CD14-positive monocyte (primary cell): Measurements from ENCODE around the gene RNASE13. TPM values are rescaled to one million over a fixed set of nuclear protein-coding genes. Genes with fewer than 3 reads are reported as not detected.

Experiments used
- DNase-seq, 3 donors: peaks; one replicate each; pipeline ENCODE4 v3.0.0-alpha.2; 2011 to 2022
- H2AFZ ChIP-seq: 2 replicates; pipeline ENCODE4 v1.6.0; 2012; ENCODE audit warnings: mild to moderate bottlenecking, low read depth, low read length, inconsistent platforms; ENCODE audit not compliant: insufficient read depth, poor library complexity, severe bottlenecking
- H3K27ac ChIP-seq, 2 donors: 1 replicate in 1 of 2; 2 replicates in 1 of 2; pipeline ENCODE4 v1.5.1; 2012 to 2013; ENCODE audit warnings: low read length in 2 of 2, control low read depth in 1 of 2, inconsistent platforms in 1 of 2, low read depth in 1 of 2, mild to moderate bottlenecking in 1 of 2
- H3K27me3 ChIP-seq, 2 donors: one replicate each; pipeline versions ENCODE4 v1.6.0 to v1.6.1; 2011 to 2013; ENCODE audit warnings: low read length in 2 of 2; ENCODE audit not compliant: control insufficient read depth in 2 of 2, insufficient read depth in 2 of 2
- H3K36me3 ChIP-seq, 2 donors: replicated peaks in 1 of 2; 1 replicate in 1 of 2; 2 replicates in 1 of 2; pipeline versions ENCODE4 v1.5.1 to v1.6.1; 2012 to 2013; ENCODE audit warnings: low read length in 2 of 2, control low read depth in 1 of 2, inconsistent platforms in 1 of 2, mild to moderate bottlenecking in 1 of 2; ENCODE audit not compliant: insufficient read depth in 2 of 2, control insufficient read depth in 1 of 2
- H3K4me1 ChIP-seq, 2 donors: 1 replicate in 1 of 2; 2 replicates in 1 of 2; pipeline versions ENCODE4 v1.5.1 to v1.6.1; 2012 to 2013; ENCODE audit warnings: low read length in 2 of 2, control low read depth in 1 of 2, inconsistent platforms in 1 of 2, mild to moderate bottlenecking in 1 of 2, moderate library complexity in 1 of 2; ENCODE audit not compliant: insufficient read depth in 2 of 2, control insufficient read depth in 1 of 2
- H3K4me2 ChIP-seq: replicated peaks from 2 replicates; pipeline ENCODE3; 2012; ENCODE audit warnings: low read length, moderate library complexity, mild to moderate bottlenecking; ENCODE audit not compliant: poor library complexity, severe bottlenecking; ENCODE audit errors: extremely low read depth
- H3K4me3 ChIP-seq, 3 experiments: fragments of 200-600 bp in 1 of 3; sonication (generic) in 1 of 3; replicated peaks in 1 of 3; 1 replicate in 2 of 3; 2 replicates in 1 of 3; pipeline ENCODE4 v1.5.1; 2011 to 2013; ENCODE audit warnings: low read length in 3 of 3, mild to moderate bottlenecking in 3 of 3, control low read depth in 2 of 3, low read depth in 2 of 3, inconsistent platforms in 1 of 3, moderate library complexity in 1 of 3
- H3K79me2 ChIP-seq: 2 replicates; pipeline ENCODE4 v1.6.0; 2012; ENCODE audit warnings: mild to moderate bottlenecking, control low read depth, inconsistent platforms, low read length, moderate library complexity; ENCODE audit not compliant: insufficient read depth
- H3K9ac ChIP-seq: 2 replicates; pipeline ENCODE4 v1.6.0; 2017; ENCODE audit warnings: low read length, mild to moderate bottlenecking; ENCODE audit not compliant: insufficient read depth, poor library complexity, severe bottlenecking
- H3K9me3 ChIP-seq, 2 donors: replicated peaks in 1 of 2; 1 replicate in 1 of 2; 2 replicates in 1 of 2; pipeline versions ENCODE4 v1.5.1 to v1.6.1; 2012 to 2013; ENCODE audit warnings: low read length in 2 of 2, control low read depth in 1 of 2; ENCODE audit not compliant: control insufficient read depth in 1 of 2, insufficient read depth in 1 of 2
- H4K20me1 ChIP-seq: 2 replicates; pipeline ENCODE4 v1.6.0; 2012; ENCODE audit warnings: mild to moderate bottlenecking, low read length, control low read depth, moderate library complexity; ENCODE audit not compliant: insufficient read depth
- H3K27ac Mint-ChIP-seq, 7 donors: one replicate each; pipeline ENCODE4 v1.8.0; 2020; ENCODE audit warnings: mild to moderate bottlenecking in 7 of 7, mixed read lengths in 7 of 7, moderate library complexity in 6 of 7, inconsistent platforms in 2 of 7
- H3K27me3 Mint-ChIP-seq, 3 donors: one replicate each; pipeline ENCODE4 v1.8.0; 2021 to 2022; ENCODE audit warnings: low read depth in 3 of 3, mild to moderate bottlenecking in 3 of 3, mixed read lengths in 3 of 3, moderate library complexity in 3 of 3, inconsistent platforms in 1 of 3
- H3K36me3 Mint-ChIP-seq, 2 donors: one replicate each; pipeline ENCODE4 v1.8.0; 2020; ENCODE audit warnings: mixed read lengths in 2 of 2, inconsistent platforms in 1 of 2, mild to moderate bottlenecking in 1 of 2
- H3K4me1 Mint-ChIP-seq: one replicate; pipeline ENCODE4 v1.8.0; 2020; ENCODE audit warnings: mild to moderate bottlenecking, mixed read lengths
- H3K4me3 Mint-ChIP-seq, 2 donors: one replicate each; pipeline ENCODE4 v1.8.0; 2020; ENCODE audit warnings: mild to moderate bottlenecking in 2 of 2, mixed read lengths in 2 of 2, moderate library complexity in 1 of 2
- H3K9me3 Mint-ChIP-seq, 7 donors: one replicate each; pipeline ENCODE4 v1.8.0; 2020 to 2022; ENCODE audit warnings: mixed read lengths in 7 of 7, mild to moderate bottlenecking in 6 of 7, moderate library complexity in 6 of 7, inconsistent platforms in 2 of 7
- WGBS: methylation state at CpG from one replicate; pipeline ENCODE4 v1.1.5; 2013; ENCODE audit warnings: missing lambda C conversion rate; ENCODE audit not compliant: insufficient coverage; 5-methylcytosine and 5-hydroxymethylcytosine counted together
- intact Hi-C, 2 donors: fragments of 100-400 bp; cut with micrococcal nuclease; formaldehyde crosslinking; loops; one replicate each; pipeline versions ENCODE4 v1.15.0 to v1.15.1; 2023
- polyA plus RNA-seq, 3 donors: library from polyadenylated mRNA; depleted of rRNA in 1 of 3; unstranded in 2 of 3; stranded (reverse) in 1 of 3; fragments of 300-500 nt in 2 of 3; fragments of >200 nt in 1 of 3; fragmentation: Illumina TruSeq in 2 of 3; gene quantifications; 1 replicate in 2 of 3; 2 replicates in 1 of 3; pipeline ENCODE4 v1.2.3, GENCODE V29; 2012 to 2021
- TF ChIP-seq, protein P1 (sequence below): fragments of 200-600 bp; IDR thresholded peaks from one replicate; pipeline ENCODE4 v1.8.0; 2022; ENCODE audit warnings: antibody characterized with exemption, mild to moderate bottlenecking

Gene RNASE13
- polyA plus RNA-seq, 3 donors, result 0.39 TPM; not detected in 2

DNA sequence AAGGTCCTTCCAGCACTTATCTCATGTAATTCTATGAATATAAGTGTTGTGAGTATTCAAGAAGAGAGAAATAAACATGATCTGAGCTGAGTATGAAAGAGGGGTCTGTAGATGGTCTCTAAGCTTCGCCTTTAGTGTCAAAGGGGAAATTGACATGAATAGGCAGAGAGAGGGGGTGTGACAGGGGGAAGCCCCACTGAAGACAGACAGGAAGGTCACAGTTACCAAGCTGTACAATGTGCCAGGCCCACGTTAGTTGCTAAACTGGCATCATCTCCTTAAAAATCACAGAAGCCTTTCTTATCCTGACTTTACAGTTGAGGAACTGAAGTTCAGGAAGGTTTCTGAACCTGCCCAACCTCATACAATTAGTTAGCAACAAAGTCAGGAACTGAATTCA, 43.1 kb upstream of the RNASE13 start:
- H3K36me3 Mint-ChIP-seq, result peaks cover 80 to 96% of the 10 kb centered on the region in 2 donors
- TF ChIP-seq, protein P1, sequence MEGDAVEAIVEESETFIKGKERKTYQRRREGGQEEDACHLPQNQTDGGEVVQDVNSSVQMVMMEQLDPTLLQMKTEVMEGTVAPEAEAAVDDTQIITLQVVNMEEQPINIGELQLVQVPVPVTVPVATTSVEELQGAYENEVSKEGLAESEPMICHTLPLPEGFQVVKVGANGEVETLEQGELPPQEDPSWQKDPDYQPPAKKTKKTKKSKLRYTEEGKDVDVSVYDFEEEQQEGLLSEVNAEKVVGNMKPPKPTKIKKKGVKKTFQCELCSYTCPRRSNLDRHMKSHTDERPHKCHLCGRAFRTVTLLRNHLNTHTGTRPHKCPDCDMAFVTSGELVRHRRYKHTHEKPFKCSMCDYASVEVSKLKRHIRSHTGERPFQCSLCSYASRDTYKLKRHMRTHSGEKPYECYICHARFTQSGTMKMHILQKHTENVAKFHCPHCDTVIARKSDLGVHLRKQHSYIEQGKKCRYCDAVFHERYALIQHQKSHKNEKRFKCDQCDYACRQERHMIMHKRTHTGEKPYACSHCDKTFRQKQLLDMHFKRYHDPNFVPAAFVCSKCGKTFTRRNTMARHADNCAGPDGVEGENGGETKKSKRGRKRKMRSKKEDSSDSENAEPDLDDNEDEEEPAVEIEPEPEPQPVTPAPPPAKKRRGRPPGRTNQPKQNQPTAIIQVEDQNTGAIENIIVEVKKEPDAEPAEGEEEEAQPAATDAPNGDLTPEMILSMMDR, result no peak
- no peaks in the 10 kb centered on the region for H3K27me3 ChIP-seq

DNA sequence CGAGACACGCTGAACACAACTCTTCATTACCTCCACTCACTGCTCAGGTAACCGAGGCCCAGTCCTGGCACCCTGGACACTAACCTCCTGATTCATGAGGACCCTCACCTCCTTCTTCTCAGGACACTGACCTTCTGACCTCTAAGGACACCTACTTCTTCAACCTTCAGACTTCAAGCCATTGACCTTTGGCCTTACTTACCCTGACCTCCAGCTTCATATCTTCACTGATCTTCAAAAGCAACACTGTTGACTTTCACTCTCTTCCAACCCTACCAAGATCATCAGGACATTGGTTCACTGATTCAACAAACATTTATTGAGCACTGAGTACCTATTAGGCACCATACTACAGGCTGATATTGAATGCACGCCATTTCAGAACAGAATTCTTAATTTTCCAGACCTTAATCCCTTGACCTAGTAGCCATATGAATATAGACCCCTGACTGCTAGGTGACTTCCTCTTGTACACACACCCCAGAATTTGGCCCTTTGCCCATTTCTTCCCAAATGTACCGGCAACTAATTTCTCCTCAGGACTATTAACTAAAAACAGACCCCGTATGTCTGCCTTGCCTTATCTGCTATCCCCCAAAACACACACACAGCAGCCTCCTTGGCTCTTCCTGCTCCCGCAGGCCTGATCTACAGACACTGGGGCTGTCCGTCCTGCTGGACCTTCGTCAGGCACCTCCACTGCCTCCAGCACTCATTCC, 41.3 kb upstream of the RNASE13 start:
- no peak for DNase-seq
- Mint-ChIP-seq H3K27me3 (peaks cover 0 to 2% (median 2%) of the 10 kb centered on the region in 3 donors), H3K9me3 (peaks cover 0 to 3% (median 0%) of the 10 kb centered on the region in 7 donors), H3K36me3 (peaks cover 68 to 78% of the 10 kb centered on the region in 2 donors), H3K27ac (peak overlapping the region in 4 of 7 donors; percentile 5 to 56 (median 24)), H3K4me1 (peaks cover 27% of the 10 kb centered on the region), H3K4me3 (no peak overlapping the region)
- Histone ChIP-seq H3K27ac (peak overlapping the region in 1 of 2 donors; percentile 23), H3K27me3 (no peaks in the 10 kb centered on the region), H3K4me2 (no peak overlapping the region), H3K79me2 (peaks cover 23% of the 10 kb centered on the region), H4K20me1 (peaks cover 11% of the 10 kb centered on the region), H2AFZ (no peak overlapping the region), H3K4me1 (peaks cover 21 to 25% of the 10 kb centered on the region in 2 donors), H3K9ac (no peak overlapping the region), H3K4me3 (no peak overlapping the region), H3K36me3 (peaks cover 74 to 83% of the 10 kb centered on the region in 2 donors), H3K9me3 (no peaks in the 10 kb centered on the region)
- TF ChIP-seq, protein P1, result no peak
- intact Hi-C loops, result no loop called here
- 96% methylated on average over 9 of the region's 9 CpGs for WGBS

More for the DNA sequence above, 43.1 kb upstream of the RNASE13 start:
- 63% methylated on average over 1 of the region's 2 CpGs for WGBS
- Mint-ChIP-seq H3K27ac (no peak overlapping the region), H3K4me1 (peaks cover 10% of the 10 kb centered on the region), H3K4me3 (no peak overlapping the region), H3K9me3 (peaks cover 0 to 3% (median 0%) of the 10 kb centered on the region in 7 donors), H3K27me3 (peaks cover 0 to 2% (median 2%) of the 10 kb centered on the region in 3 donors)
- Histone ChIP-seq H4K20me1 (peaks cover 11% of the 10 kb centered on the region), H2AFZ (no peak overlapping the region), H3K4me1 (peaks cover 5 to 7% of the 10 kb centered on the region in 2 donors), H3K4me2 (no peak overlapping the region), H3K36me3 (peaks cover 92 to 100% of the 10 kb centered on the region in 2 donors), H3K4me3 (no peak overlapping the region), H3K79me2 (peaks cover 20% of the 10 kb centered on the region), H3K9ac (no peak overlapping the region), H3K27ac (peak overlapping the region in 1 of 2 donors; percentile 32), H3K9me3 (no peaks in the 10 kb centered on the region)
- intact Hi-C loops, result no loop called here
- DNase-seq, result no peak
